Left colon (tissue), 2 donors: Measurements from ENCODE around the gene PRKCE. TPM values are rescaled to one million over a fixed set of nuclear protein-coding genes. Genes with fewer than 3 reads are reported as not detected.
"Not testable (repeated sequence)": the region's sequence is repeated elsewhere in the genome, so short reads cannot be mapped to it uniquely, and the experiment has no call there.

ENCODE experiments used
- ATAC-seq: fragments of 200-7000 bp; cut with Tn5 transposase; one replicate; pipeline ENCODE4 v1.9.1; 2020; ENCODE audit warnings: mild to moderate bottlenecking, moderate library complexity
- DNase-seq, 2 donors: peaks; one replicate each; pipeline ENCODE4 v3.0.0-alpha.2; 2020
- intact Hi-C, 2 donors: fragments of 100-400 bp; cut with DNase I in 1 of 2; cut with micrococcal nuclease in 1 of 2; formaldehyde crosslinking; loops; one replicate each; pipeline versions ENCODE4 v1.11.2 to v1.14.0; 2022; cut with DNase I, micrococcal nuclease
- total RNA-seq, 2 donors: library from RNA; stranded (reverse); fragmentation: NEBNext Ultra II Directional; extraction: Animal tissue kit (Norgen Biotek cat#: 25700); gene quantifications; one replicate each; pipeline ENCODE4 v1.2.1, GENCODE V29; 2021
- donor health status: DM: no; HTN: no; CAD: no.
- donor health status: DM: yes; HTN: yes; CAD: no.

Gene PRKCE
- total RNA-seq, 2 donors from 2014 or later, result 22.2 to 29.2 TPM

DNA sequence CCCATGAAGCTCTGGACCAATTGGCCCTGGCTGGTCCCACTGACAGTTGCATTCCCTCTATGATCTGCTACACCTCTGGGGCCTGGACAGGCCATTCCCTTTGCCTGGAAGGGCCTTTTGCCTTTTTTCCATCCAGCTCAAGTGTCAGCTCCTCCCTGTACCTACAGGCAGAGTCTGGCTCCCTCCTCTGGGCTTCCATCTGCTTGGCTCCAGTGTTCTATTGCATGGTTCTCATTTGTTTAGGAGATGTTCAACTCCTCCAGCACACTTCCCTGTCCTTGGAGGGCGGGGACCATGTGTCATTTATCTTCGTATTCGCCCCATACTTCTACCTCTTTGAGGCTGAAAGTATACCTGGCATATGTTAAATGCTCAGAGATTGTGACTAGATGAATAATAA, 61.1 kb downstream of the PRKCE start:
- ATAC-seq, result peak; percentile 88
- DNase-seq, result peak in 1 of 2 donors; percentile 22
- intact Hi-C loops, result no loop called here

DNA sequence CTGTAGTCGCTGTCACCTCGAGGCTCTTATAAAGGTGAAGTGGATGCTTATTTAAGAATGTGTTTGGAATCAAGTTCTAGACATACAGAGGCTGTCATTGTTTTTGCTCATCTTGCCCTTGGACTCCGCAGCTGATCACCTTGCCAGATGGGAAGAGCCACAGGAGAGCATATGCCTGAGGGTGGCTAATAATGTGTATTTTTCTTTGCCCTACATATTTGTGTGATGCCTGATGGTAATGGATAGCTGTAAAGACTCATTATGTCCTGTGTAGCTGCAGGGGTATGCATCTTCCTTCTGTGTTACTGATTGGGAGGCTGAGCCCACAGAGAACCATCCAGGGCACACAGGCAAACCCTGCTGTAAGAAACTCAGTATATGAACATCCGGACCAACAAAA, 61.7 kb downstream of the PRKCE start:
- DNase-seq (no peak), ATAC-seq (no peak)

DNA sequence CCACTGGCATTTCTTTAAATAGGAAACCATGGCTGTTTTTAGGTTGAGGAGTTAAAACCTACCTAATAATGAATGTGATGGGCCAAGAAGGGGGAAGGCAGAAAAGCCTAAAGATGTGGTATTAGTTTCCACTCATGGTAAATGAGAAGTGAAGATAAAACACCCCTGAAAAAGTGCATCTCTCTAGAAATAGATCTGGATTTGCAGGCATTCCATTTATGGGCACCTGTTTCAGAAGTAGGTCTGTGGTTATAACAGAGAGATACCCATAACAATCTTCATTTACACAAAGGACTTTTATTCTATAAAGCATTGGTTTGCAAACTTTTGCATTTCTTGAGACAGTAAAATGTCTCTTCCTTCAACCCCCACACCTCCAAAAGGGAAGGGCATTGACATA, 62.1 kb downstream of the PRKCE start:
- no peak for ATAC-seq

More for the DNA sequence above, 61.7 kb downstream of the PRKCE start:
- intact Hi-C loops, result no loop called here

DNA sequence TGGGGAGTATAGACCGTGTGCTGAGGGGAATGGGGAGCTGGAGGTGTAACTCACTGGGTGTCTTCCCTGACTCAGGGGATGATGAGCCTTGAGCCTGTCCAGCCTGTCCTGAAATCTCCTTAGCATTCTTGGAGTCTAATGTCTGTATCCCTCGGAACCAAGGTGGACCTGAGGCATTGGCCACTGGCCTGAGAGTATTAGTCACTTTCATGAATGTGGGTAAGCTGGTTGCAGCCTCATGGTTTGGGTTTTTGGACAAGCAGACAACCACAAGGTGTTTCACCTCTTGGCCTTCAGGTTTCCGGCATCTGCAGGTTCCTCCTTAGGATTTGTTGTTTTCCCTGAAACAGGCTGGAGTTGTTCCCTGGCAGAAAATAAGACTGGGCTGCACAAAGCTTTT, 63.2 kb downstream of the PRKCE start:
- intact Hi-C loops, result no loop called here
- ATAC-seq (no peak), DNase-seq (no peak)

More for the DNA sequence above, 62.1 kb downstream of the PRKCE start:
- no peak for DNase-seq
- intact Hi-C loops, result no loop called here

DNA sequence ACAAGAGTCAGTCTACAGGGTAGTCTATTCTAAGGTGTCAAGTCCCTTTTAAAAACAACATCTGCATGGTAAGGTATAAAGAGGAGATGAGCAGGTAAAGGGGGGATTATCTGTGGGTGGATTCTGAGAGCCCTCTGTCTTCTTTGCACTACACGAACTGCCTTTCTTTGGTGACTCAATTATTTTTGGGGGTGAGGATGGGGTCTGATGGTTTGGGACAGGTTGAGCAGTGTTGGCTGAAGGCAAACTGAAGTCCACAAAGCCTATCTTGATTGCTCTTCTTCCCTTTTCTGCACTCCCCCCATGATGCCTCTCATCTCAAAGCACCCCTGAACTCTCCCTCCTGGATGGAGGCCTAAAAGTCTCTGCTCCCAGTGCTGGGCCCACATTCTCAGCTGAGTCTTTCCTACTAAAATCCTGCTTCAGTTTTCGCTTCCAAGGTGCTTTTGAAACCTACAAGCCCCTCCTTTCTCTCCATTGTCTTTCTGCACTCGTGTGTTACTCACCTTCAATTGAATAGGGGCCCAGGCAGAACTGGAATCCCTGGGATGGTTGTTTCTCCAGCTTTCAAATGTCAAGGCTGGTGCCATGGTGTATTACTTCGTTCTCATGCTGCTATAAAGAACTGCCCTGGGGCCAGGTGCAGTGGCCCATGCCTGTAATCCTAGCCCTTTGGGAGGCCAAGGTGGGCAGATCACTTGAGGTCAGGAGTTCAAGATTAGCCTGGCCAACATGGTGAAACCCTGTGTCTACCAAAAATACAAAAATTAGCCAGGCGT, 64.3 kb downstream of the PRKCE start:
- no peak for DNase-seq
- intact Hi-C loops, result no loop called here
- ATAC-seq, result no peak

DNA sequence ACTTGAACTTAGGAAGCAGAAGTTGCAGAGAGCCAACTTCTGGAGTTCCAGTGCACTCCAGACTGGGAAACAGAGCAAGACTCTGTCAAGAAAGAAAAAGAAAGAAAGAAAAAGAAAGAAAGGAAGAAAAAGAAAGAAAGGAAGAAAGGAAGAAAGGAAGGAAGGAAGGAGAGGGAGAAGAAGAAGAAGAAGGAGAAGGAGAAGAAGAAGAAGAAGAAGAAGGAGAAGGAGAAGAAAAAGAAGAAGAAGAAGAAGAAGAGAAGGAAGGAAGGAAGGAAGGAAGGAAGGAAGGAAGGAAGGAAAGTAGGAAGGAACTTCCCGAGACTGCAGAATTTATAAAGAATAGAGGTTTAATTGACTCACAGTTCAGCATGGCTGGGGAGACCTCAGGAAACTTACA, 65.0 kb downstream of the PRKCE start:
- intact Hi-C loops, ATAC-seq, DNase-seq: not testable (repeated sequence)

DNA sequence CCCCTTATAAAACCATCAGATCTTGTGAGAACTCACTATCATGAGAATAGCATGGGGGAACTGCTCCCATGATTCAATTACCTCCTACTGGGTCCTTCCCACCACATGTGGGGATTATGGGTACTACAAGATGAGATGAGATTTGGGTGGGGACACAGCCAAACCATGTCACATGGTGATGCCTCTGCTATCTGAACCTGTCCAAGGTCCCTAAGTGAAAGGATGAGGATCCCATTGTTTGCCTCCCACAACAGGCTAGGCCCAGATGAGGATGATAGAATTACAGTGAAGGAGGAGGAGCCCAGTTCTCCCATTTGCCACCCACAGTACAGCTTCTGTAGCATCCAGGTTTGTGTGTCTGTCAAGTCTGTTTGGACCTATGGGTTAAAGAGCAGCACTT, 65.4 kb downstream of the PRKCE start:
- ATAC-seq (no peak), DNase-seq (no peak)
- intact Hi-C loops, result no loop called here

DNA sequence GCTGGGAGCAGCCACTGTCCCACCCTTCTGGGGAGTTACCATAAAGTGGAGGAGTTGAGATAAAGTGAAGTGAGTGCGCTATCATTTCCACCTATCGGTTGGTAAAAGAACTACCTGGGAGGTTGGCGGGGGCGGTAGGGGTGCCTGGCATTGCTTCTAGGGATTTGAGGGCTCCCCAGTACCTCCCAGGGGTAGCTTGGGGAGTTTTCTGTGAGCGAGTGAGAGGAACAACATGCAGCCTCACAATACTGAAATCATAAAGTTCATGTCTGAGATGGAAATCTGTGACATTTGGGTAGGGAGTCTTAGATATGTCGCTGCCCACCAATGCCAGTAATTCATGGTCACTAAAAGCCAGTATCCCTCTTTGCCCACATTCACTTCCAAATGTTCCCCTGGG, 68.7 kb downstream of the PRKCE start:
- no peak for DNase-seq
- intact Hi-C loops, result no loop called here
- no peak for ATAC-seq

DNA sequence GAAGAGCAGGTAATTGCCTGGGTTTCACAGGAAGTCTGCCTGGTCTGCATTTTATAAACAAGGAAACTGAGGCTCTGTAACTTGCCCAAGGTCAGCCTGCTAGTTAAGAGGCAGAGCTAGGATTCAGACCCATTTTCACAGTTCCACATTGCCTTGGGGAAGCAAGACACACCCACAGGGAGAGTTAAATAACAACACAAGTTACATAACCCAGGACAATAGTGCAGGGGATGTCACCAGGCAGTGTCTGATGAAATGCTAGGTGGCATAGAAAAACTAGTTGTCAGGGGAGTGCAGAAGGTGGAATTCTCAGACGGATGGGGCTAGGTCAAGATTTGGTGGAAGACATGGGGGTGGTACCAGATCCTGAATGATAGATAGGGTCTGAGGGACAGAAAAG, 69.7 kb downstream of the PRKCE start:
- DNase-seq (no peak), ATAC-seq (peak; percentile 26)
- intact Hi-C loops, result no loop called here

DNA sequence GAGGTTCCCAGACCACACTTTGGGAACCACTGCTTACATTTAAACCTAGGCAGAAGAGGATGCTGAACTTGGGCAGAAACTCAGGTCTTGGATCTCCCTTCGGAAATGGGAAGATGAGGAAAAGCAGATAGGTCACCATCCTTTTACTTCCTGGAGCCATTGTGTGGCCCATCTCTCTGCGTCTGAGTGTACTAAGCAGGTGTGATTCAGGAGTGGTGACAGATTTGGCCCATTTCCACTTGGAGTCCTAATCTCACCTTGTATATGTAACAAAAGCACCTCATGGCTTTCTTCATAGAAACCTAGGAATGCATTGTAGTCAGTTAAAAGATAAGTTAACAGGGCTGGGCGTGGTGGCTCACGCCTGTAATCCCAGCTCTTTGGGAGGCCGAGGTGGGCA, 71.0 kb downstream of the PRKCE start:
- intact Hi-C loops, result no loop called here
- DNase-seq (no peak), ATAC-seq (peak; percentile 43)

DNA sequence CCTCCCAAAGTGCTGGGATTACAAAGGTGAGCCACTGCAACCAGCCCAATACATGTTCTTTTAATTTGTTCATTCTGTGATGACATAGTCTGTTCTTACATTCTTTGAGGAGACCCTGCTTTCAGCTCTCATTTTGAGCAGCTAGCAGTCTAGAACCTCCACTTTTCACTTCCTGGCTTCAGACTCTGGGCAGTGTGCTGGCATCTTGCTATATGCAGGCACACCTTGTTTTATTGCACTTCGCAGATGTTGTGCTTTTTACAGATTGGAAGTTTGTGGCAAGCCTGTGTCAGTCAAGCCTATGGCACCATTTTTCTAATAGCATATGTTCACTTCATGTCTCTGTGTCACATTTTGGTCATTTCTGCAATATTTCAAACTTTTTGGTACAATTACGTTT, 72.4 kb downstream of the PRKCE start:
- ATAC-seq (peak; percentile 96), DNase-seq (peak; percentile 28 to 48)
- intact Hi-C loops, result no loop called here

DNA sequence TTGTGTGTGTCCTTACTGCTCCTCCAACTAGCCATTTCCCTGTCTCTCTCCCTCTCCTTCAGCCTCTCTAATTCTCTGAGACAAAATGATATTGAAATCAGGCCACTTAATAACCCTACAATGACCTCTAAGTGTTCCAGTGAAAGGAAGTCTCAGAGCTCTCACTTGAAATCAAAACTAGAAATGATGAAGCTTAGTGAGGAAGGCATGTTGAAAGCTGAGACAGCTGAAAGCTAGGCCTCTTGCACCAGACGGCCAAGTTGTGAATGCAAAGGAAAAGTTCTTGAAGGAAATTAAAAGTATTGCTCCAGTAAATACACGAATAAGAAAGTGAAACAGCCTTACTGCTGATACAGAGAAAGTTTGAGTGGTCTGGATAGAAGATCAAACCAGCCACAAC, 72.9 kb downstream of the PRKCE start:
- ATAC-seq (peak; percentile 12), DNase-seq (no peak)
- intact Hi-C loops, result no loop called here

DNA sequence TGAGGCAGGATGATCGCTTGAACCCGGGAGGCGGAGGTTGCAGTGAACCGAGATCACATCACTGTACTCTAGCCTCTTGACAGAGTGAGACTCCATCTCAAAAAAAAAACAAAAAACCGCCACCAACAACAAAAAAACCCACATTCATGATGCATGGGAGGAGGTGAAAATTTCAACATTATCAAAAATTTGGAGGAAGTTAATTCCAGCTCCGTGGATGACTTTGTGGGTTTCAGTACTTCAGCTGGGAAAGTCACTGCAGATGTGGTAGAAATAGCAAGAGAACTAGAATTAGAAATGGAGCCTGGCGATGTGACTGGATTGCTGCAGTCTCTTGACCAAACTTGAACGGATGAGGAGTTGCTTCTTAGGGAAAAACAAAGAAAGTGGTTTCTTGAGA, 74.3 kb downstream of the PRKCE start:
- ATAC-seq (no peak), DNase-seq (no peak)
- intact Hi-C loops, result no loop called here

DNA sequence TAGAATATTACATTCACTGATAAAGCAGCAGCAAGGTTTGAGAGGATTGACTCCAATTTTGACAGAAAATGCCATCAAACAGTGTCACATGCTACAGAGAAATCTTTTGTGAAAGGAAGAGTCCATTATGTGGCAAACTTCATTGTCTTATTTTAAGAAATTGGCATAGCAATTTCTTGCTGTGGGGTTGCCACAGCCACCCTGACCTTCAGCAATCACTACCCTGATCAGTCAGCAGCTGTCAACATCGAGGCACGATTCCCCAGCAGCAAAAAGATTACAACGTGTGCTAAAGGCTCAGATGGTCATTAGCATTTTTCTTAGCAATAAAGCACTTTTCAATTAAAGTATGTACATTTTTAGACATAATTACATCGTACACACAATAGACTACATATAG, 74.7 kb downstream of the PRKCE start:
- ATAC-seq (no peak), DNase-seq (no peak)
- intact Hi-C loops, result no loop called here

DNA sequence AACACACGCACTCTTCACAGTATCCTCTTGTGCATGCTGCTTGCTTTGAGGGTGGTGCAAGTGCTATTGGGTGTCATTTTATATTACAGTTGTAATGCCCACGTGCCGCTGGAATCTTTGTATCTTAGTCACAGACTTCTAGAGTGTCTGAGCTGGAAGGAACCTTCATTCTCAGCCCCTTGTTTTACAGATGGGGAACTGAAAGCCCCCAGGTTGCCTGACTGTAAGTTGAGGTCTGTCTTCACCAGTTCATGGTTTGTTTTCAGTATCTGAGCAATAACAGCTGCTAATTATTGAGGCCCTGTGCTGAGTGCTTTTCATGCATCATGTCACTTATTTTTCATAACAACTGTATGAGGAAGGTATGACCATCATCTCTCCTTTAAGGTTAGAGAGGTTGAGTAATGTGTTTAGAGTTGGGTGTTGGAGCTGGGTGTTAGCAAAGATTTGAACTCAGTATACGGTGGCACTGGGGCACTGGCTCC, 77.0 kb downstream of the PRKCE start:
- DNase-seq (no peak), ATAC-seq (no peak)

DNA sequence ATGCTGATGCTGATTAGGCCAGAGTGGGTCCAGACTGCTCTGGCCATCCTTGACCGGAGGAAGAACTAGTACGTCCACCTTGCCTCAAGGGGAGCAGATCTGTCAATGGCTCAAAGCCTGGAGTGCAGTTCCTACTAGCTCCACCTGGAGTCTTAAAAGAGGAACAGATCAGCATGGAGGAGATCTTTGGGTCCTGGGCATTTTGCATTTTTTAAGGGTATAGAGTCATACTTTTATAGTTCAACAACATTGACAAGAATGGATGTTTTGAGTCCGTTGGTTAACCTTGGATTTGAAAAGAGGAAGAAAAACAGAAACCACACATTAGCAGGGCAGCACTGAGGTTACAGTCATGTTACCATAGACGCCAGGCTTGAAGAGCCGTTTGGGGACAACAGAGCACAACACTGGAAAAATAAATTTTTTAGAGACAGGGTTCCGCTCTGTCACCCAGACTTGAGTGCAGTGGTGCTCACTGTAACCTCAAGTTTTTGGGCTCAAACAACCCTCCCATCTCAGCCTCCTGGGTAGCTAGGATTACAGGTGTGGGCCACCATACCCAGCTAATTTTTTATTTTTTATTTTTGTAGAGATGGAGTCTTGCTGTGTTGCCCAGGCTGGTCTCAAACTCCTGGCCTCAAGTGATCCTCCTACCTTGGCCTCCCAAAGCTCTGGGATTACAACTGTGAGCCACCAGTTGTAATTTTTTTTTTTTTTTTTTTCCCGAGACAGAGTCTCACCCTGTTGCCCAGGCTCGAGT, 78.5 kb downstream of the PRKCE start:
- peak; percentile 53 for ATAC-seq
- DNase-seq, result no peak
- intact Hi-C loops, result no loop called here

More for the DNA sequence above, 77.0 kb downstream of the PRKCE start:
- intact Hi-C loops, result no loop called here

DNA sequence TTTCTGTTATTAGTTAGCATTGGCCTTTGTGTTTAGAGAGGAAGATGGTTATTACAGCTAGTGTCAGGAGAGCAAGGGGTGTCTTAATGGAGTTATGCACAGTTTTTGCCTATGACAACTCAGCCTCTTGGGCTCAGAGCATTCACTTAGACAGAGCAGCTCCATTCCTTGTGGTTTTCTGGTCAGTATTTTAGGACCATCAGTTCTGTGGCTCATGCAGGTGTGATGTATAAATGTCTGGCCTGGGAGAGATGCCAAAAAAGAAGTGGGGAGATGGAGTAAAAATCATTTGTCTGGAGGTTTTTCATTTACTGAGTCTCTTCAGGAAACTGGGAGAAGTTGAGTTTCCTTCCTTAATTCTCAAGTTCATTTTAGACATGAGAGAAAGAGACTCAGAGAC, 79.7 kb downstream of the PRKCE start:
- intact Hi-C loops, result no loop called here
- DNase-seq (no peak), ATAC-seq (no peak)

DNA sequence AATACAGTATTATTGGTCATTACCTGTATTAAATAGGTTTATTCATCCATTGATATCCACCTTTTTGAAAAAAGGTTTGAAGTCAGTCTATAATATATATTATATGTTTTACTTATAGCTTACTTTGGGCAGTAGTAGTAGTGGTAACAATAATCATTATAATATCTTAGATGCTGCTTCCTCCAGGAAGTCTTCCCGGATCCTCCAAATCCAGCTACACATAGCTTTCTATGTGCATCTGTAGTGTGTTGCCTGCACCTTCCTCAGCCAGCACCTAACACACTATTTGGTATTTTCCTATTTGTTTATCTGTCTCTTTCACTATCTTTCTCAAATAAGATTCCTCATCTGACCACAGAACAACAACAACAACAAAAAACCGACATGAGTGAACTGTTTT, 81.0 kb downstream of the PRKCE start:
- ATAC-seq (no peak), DNase-seq (no peak)
- intact Hi-C loops, result no loop called here

DNA sequence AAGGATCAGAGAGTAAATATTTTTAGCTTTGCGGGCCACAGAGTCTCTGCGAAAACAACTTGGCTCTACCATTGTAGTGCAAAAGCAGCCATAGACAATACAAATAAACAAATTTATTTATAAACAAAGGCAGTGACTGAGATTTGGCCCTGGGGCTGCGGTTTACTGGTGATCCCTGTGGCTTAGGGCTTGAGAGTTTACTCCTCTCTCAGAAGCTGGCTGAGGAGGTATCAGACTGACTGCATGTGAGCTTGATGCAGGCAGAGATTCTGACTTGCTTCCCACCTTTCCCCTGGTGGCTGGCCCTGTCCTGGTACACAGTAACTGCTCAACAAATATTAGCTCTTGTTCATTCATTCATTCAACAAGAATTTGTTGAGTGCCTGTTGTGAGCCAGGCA, 81.5 kb downstream of the PRKCE start:
- ATAC-seq, result no peak
- DNase-seq, result no peak
- intact Hi-C loops, result no loop called here

DNA sequence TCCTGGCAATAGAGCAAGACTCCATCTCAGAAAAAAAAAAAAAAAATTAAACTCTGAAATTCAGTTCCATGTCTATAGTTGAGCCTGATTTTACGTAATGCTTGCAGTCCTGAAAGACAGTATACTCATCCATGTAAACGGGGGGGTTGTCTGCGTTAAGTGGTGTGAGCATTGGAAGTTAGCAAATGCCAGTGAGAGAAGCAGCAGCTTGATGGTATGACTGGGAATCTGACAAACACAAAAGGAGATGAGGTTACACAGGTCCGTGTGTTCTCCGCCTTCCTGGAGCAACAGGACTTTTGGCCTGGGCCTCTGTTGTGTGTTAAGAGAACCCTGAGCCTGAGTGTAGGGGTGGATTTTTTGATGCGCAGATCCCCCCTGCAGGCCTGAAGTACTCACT, 82.9 kb downstream of the PRKCE start:
- ATAC-seq (no peak), DNase-seq (no peak)
- intact Hi-C loops, result no loop called here
